NCI-H187 treated with DMSO at 0.1 percent for 48 hours (cell line): Measurements from ENCODE around the gene NCR3LG1.

ENCODE experiments used
- DNase-seq: peaks from one replicate; lab custom pipeline; 2025; lab: John Stamatoyannopoulos, UW

NCR3LG1 gene

DNA sequence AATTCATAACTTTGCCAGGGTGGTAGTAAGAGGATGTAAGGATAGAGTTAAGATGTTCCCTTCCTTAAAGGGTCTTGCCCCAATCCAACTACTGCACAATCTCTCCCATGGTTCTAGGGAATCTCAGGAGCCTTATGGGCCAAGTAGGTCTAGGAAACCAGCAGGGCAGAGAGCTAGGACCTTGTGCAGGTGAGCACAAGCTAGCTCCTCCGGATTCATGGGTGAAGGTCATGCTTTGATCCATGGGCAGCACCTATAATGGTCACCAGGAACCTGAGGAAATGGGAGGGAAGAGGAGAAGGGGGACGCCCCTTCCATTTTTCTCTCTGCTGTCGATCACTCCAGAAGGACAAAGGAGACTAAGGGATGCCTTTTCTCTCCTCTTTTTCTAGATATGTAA is 20.0 kb downstream of the NCR3LG1 start:
- no peak for DNase-seq

DNA sequence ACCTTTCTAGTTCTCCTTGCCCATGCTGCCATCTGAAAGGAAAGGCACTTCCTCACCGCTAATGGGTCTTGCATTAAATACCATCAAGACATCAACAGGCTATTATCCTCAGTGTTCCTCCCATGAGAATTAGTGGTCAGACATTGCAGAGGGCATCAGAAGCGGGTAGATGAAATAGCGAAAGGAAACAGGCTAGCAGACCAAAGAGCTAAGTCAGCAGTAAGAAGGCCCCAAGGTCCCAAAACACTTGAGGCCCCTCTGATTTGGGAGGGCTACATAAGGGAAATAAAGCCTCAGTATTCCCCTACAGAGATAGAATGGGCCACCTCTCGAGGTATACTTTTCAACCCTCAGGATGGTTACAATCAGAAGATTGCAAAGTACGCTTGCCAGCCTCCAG is 23.9 kb downstream of the NCR3LG1 start:
- no peak for DNase-seq

GRCh38 chr11:17376493-17376892 is 24.9 kb downstream of the NCR3LG1 start:
- no peak for DNase-seq

DNA sequence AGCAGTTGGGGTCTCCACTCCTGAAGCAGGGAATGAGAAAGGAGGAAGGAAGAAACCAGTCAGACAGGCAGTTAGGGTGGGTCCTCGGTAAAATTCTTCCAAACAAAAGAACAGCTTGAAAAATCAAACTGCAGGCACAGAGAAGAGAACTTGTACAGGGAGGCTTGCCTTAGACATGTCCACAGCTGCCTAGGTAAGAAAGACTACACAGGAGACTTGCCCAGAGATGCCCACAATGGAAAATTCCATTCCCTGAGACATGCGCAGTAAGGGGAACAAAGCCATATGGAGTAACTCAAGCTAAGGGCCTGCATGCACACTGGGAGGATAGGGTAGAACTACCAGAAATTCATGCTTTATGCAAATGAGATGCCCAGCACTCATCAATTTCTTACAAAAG is 27.1 kb downstream of the NCR3LG1 start:
- no peak for DNase-seq

- DNase-seq: no peak
These were observed 28.0 kb downstream of the NCR3LG1 start for GRCh38 chr11:17379383-17380180.

- DNase-seq: no peak
These were observed 29.6 kb downstream of the NCR3LG1 start for GRCh38 chr11:17381156-17381555.

GRCh38 chr11:17382046-17382728 is 30.6 kb downstream of the NCR3LG1 start:
- no peak for DNase-seq

GRCh38 chr11:17383461-17383860 is 31.9 kb downstream of the NCR3LG1 start:
- DNase-seq: no peak

DNA sequence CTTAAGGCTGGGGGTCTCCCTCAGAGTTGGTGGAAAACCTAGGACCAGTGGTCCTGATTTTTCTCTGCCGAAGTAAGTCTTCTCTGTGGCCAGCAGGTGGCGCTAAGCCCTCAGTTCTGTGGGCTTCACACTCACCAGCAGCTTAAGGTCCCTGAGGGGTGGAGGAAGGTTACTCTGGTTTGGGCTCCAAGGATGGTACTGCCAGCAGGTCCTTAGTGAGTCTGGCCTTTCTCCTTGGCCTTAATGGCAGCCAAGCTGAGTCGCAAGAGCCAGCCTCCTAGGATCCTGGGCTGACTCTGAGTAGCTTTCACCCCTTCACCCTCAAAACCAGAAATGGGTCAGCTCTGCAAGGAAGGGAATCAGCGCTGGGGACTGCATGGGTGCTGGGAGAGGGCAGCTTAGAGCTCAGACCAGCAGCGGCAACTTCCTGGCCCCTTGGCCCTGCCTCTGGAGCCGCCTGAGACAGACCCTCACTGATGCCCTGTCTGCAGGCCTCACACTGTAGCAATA is 32.5 kb downstream of the NCR3LG1 start:
- peak; percentile 49 for DNase-seq

- DNase-seq: no peak
These were observed 33.9 kb downstream of the NCR3LG1 start for GRCh38 chr11:17385492-17385891.

- no peak for DNase-seq
These were observed 34.3 kb downstream of the NCR3LG1 start for GRCh38 chr11:17385926-17386325.

- no peak for DNase-seq
These were observed 34.9 kb downstream of the NCR3LG1 start for GRCh38 chr11:17386331-17387084.

GRCh38 chr11:17387254-17387653 is 35.7 kb downstream of the NCR3LG1 start:
- no peak for DNase-seq

DNA sequence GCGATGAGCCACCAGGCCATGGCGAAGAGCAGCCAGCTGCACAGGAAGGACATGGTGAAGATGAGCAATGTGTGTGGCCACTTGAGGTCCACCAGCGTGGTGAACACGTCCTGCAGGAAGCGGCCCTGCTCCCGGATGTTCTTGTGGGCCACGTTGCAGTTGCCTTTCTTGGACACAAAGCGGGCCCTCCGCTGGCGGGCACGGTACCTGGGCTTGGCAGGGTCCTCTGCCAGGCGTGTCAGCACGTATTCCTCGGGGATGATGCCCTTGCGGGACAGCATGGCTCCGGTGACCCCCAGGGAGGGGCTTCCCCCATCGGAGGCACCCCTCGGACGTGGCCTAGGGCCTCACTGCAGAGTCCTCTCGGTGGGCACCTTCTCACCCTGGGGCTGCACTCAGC is 36.2 kb downstream of the NCR3LG1 start:
- DNase-seq: no peak

DNA sequence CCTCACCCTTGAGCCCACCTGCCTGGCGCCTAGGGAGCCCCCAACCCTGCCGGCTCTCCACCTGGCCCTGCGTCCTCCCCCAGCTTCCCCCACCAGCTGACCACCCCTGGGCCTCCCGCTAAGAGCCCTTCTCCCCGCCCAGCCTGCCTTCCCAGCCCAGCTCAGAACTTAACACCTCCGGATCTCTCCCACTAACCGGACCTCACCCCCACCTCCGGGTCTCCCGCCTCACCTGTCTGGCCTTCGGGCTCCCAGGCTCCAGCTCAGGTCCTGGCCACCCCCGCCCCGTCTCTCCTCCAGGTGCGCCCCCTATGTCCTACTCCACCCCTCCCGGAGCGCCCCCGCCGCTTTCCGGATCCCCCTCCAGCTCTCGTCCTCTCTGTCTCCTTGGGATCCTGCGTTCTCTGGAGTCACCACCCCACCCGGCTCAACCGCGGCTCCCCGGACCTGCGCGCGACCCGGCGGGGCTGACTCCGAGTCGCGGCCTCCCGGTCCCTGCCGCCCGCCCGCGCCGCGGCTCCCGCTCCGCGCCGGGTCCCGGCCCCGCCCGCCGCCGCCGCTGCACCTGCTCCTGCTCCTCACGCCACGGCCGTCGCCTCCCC is 37.1 kb downstream of the NCR3LG1 start, which contains the start of gene KCNJ11:
Gene KCNJ11 (minus strand): TSS at position 51 of the 602 bp plus-strand sequence. CDS start 568 bp downstream, outside the sequence.
- no peak for DNase-seq

- DNase-seq: peak; percentile 79
These were observed 37.8 kb downstream of the NCR3LG1 start for GRCh38 chr11:17389211-17389956.

GRCh38 chr11:17389957-17390649 is 38.5 kb downstream of the NCR3LG1 start:
- DNase-seq: no peak

DNA sequence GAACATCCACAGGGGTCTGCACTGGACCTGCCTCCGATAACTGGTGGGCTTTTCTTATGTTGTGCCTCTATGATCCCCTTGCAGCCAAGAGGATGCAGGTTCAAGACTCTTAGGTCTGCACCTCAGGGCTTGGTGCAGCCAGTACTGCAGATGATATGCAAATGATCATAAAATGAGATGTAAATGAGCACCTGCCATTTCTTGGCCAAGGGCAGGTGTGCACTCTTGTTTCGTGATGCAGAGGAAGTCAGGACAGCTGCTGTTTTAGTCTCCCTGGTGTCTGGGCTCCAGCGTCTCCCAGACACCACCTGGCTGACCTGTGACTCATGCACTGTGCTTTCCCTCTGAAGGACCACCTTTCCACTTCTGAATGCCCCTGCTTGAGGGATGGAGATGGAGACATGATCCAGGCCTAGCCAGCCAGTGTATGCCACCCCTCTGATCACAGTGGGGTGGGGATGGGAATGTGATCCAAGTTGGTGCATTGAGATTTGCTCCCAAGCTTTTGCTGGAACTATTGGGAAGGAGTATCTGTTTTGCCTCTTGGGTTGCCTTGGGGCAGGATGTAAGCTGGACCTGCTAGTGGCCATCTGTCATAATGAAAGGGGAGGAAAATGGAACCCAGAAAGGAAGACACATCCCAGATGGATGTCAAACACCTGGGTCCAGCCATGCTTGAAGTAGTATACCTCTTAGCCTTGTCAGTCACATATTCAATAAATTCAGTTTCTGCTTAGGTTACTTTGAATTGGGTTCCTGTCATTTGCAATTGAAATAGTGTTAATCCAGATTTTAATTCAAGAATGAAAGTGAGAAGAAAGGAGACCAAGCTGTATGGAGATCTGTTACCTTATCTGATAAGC is 40.1 kb downstream of the NCR3LG1 start:
- peak; percentile 67 for DNase-seq

DNA sequence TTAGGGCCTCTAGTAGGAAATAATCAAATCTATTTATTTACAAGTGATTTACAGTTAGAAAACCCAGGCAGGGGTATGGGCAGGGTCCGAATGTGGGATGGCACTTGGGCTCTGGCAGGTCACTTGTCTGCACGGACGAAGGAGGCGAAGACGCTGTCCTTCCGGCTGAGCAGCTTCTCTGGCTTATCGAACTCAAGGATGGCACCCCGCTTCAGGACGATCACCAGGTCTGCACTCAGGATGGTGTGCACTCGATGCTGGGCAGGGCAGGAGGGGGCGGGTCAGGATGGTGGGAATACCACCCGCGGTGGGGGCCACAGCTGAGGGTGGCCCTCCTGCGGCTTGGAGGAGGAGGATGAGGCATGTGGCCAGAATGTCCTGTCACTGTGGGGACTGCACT is 41.3 kb downstream of the NCR3LG1 start:
- DNase-seq: no peak

- DNase-seq: no peak
These were observed 41.9 kb downstream of the NCR3LG1 start for GRCh38 chr11:17393472-17393871.
